Measurements from ENCODE around the gene TREM2.

TREM2 gene

GRCh38 chr6:41161380-41161779 lies 1.5 kb downstream of the TREM2 start:
- ATAC-seq = no peak
- TF ChIP-seq ESRRG (CRISPR knock-in tag; IDR thresholded peaks at IDR 0.05) (no peak), ZC3H10 (CRISPR knock-in tag; IDR thresholded peaks at IDR 0.05) (no peak), ZFP30 (CRISPR knock-in tag; IDR thresholded peaks at IDR 0.05) (no peak), ARNTL (CRISPR knock-in tag; IDR thresholded peaks at IDR 0.05; ENCODE audit: borderline replicate concordance, low read depth) (no peak), ZNF8 (CRISPR knock-in tag; IDR thresholded peaks at IDR 0.05) (no peak), POU6F1 (CRISPR knock-in tag; IDR thresholded peaks at IDR 0.05; ENCODE audit: borderline replicate concordance, low read depth) (no peak), TSHZ2 (CRISPR knock-in tag; IDR thresholded peaks at IDR 0.05) (no peak), CREB5 (CRISPR knock-in tag; IDR thresholded peaks at IDR 0.05; ENCODE audit: low read depth) (no peak), BACH2 (CRISPR knock-in tag; IDR thresholded peaks at IDR 0.05; ENCODE audit: borderline replicate concordance) (no peak), ZFP3 (CRISPR knock-in tag; IDR thresholded peaks at IDR 0.05) (no peak), PPARA (CRISPR knock-in tag; IDR thresholded peaks at IDR 0.05; ENCODE audit: borderline replicate concordance) (no peak), RARB (CRISPR knock-in tag; IDR thresholded peaks at IDR 0.05) (no peak), TCF4 (CRISPR knock-in tag; IDR thresholded peaks at IDR 0.05; ENCODE audit: borderline replicate concordance) (no peak), ZNF565 (CRISPR knock-in tag; conservative IDR thresholded peaks at IDR 0.05; ENCODE audit: low read depth) (no peak), CSRNP3 (CRISPR knock-in tag; IDR thresholded peaks at IDR 0.05) (no peak), OSR1 (CRISPR knock-in tag; IDR thresholded peaks at IDR 0.05) (no peak), PATZ1 (CRISPR knock-in tag; IDR thresholded peaks at IDR 0.05; ENCODE audit: borderline replicate concordance) (no peak), TOX (CRISPR knock-in tag; IDR thresholded peaks at IDR 0.05; ENCODE audit: borderline replicate concordance) (no peak), ZNF70 (CRISPR knock-in tag; IDR thresholded peaks at IDR 0.05) (no peak)

- no peak for ATAC-seq
- TF ChIP-seq BACH2 (CRISPR knock-in tag; IDR thresholded peaks at IDR 0.05; ENCODE audit: borderline replicate concordance) = no peak
- no peak for TF ChIP-seq TSHZ2 (CRISPR knock-in tag; IDR thresholded peaks at IDR 0.05)
- TF ChIP-seq ARNTL (CRISPR knock-in tag; IDR thresholded peaks at IDR 0.05; ENCODE audit: borderline replicate concordance, low read depth) = no peak
- TF ChIP-seq OSR1 (CRISPR knock-in tag; IDR thresholded peaks at IDR 0.05) = no peak
- TF ChIP-seq TCF4 (CRISPR knock-in tag; IDR thresholded peaks at IDR 0.05; ENCODE audit: borderline replicate concordance) = no peak
- no peak for TF ChIP-seq ISL1 (CRISPR knock-in tag; IDR thresholded peaks at IDR 0.05)
- TF ChIP-seq CSDC2 (CRISPR knock-in tag; IDR thresholded peaks at IDR 0.05) = no peak
- TF ChIP-seq ZNF565 (CRISPR knock-in tag; conservative IDR thresholded peaks at IDR 0.05; ENCODE audit: low read depth) = no peak
- no peak for TF ChIP-seq CREB5 (CRISPR knock-in tag; IDR thresholded peaks at IDR 0.05; ENCODE audit: low read depth)
- TF ChIP-seq ZNF8 (CRISPR knock-in tag; IDR thresholded peaks at IDR 0.05) = no peak
- TF ChIP-seq CSRNP3 (CRISPR knock-in tag; IDR thresholded peaks at IDR 0.05) = no peak
- TF ChIP-seq SNAI2 (CRISPR knock-in tag; IDR thresholded peaks at IDR 0.05) = no peak
- TF ChIP-seq ZFP30 (CRISPR knock-in tag; IDR thresholded peaks at IDR 0.05) = no peak
- TF ChIP-seq ZC3H10 (CRISPR knock-in tag; IDR thresholded peaks at IDR 0.05) = no peak
- no peak for TF ChIP-seq ESRRG (CRISPR knock-in tag; IDR thresholded peaks at IDR 0.05)
Measured at GRCh38 chr6:41160933-41161332, 2.0 kb downstream of the TREM2 start.

Data from SK-N-SH treated with all-trans-retinoic acid at 6 μM for 48 hours (cell line).